Small intestine (tissue), 7 donors: ENCODE data around the gene RFX6. TPM values are rescaled to one million over a fixed set of nuclear protein-coding genes. Genes with fewer than 3 reads are reported as not detected.

Experiments
- DNase-seq, 2 donors: peaks; one replicate each; pipeline versions ENCODE4 v3.0.0 to v3.0.0-alpha.2; 2013
- FAIRE-seq: peaks from 2 replicates; lab custom pipeline; 2012; peaks lifted over from hg19 to GRCh38; lab: Jason Lieb, UNC
- H3K27ac ChIP-seq, 3 donors: one replicate each; pipeline ENCODE4 v1.5.1; 2013; ENCODE audit warnings: low read length in 2 of 3, mild to moderate bottlenecking in 2 of 3, control low read depth in 1 of 3, inconsistent platforms in 1 of 3, low read depth in 1 of 3, moderate library complexity in 1 of 3
- H3K27me3 ChIP-seq, 3 donors: one replicate each; pipeline ENCODE4 v1.6.1; 2013; ENCODE audit warnings: low read length in 3 of 3, inconsistent platforms in 1 of 3; ENCODE audit not compliant: control insufficient read depth in 3 of 3, insufficient read depth in 3 of 3
- H3K36me3 ChIP-seq, 3 donors: one replicate each; pipeline ENCODE4 v1.6.1; 2013; ENCODE audit warnings: low read length in 3 of 3, inconsistent platforms in 1 of 3, low read depth in 1 of 3, mild to moderate bottlenecking in 1 of 3, moderate library complexity in 1 of 3; ENCODE audit not compliant: control insufficient read depth in 3 of 3, insufficient read depth in 2 of 3
- H3K4me1 ChIP-seq, 3 donors: one replicate each; pipeline ENCODE4 v1.6.1; 2013; ENCODE audit warnings: low read length in 2 of 3, inconsistent platforms in 1 of 3, low read depth in 1 of 3, mild to moderate bottlenecking in 1 of 3, moderate library complexity in 1 of 3; ENCODE audit not compliant: control insufficient read depth in 3 of 3, insufficient read depth in 2 of 3
- H3K4me3 ChIP-seq, 3 donors: one replicate each; pipeline ENCODE4 v1.5.1; 2013; ENCODE audit warnings: low read length in 3 of 3, control low read depth in 1 of 3, inconsistent platforms in 1 of 3, low read depth in 1 of 3, mild to moderate bottlenecking in 1 of 3, moderate library complexity in 1 of 3
- H3K9me3 ChIP-seq, 2 donors: one replicate each; pipeline ENCODE4 v1.6.1; 2013; ENCODE audit warnings: low read depth in 1 of 2, low read length in 1 of 2; ENCODE audit not compliant: control insufficient read depth in 2 of 2, insufficient read depth in 1 of 2
- whole genome bisulfite sequencing, 3 donors: extraction: QIAGEN DNeasy Blood & Tissue Kit; methylation state at CpG; one replicate each; pipeline ENCODE4 v1.1.7; 2013; 5-methylcytosine and 5-hydroxymethylcytosine counted together
- polyA plus RNA-seq, 4 donors: library from polyadenylated mRNA; stranded (reverse) in 3 of 4; unstranded in 1 of 4; fragments of 200-250 nt in 3 of 4; fragments of 120-200 nt in 1 of 4; gene quantifications; one replicate each; pipeline versions ENCODE4 v1.2.1 to v1.2.3, GENCODE V29; 2013
- donor health status: healthy with polysubstance abuse.
- donor health status: control.
- donor health status: control.
- donor health status: Bipolar disorder and iron deficiency.
- donor health status: healthy.

Gene RFX6
- polyA plus RNA-seq, 4 donors: 0.54 to 5.7 (median 0.70) TPM

GRCh38 chr6:116884530-116884929 is 7.5 kb downstream of the RFX6 start:
- Histone ChIP-seq H3K27me3 (no peaks in the 10 kb centered on the region), H3K4me1 (no peaks in the 10 kb centered on the region), H3K9me3 (no peaks in the 10 kb centered on the region), H3K36me3 (no peaks in the 10 kb centered on the region), H3K4me3 (no peak overlapping the region), H3K27ac (no peak overlapping the region)
- DNase-seq (peak in 1 of 2 donors; percentile 30), FAIRE-seq (no peak)
- WGBS, 3 donors: 59 to 75% (median 67%) methylated on average over 3 of the region's 3 CpGs

GRCh38 chr6:116887168-116887567 is 10.1 kb downstream of the RFX6 start:
- FAIRE-seq (no peak), DNase-seq (no peak)
- no peaks in the 10 kb centered on the region for H3K36me3 ChIP-seq
- H3K27ac ChIP-seq: no peak overlapping the region
- no peaks in the 10 kb centered on the region for H3K27me3 ChIP-seq
- 41 to 56% (median 56%) methylated on average over 3 of the region's 3 CpGs for WGBS, 3 donors
- H3K4me1 ChIP-seq: no peaks in the 10 kb centered on the region
- H3K9me3 ChIP-seq: no peaks in the 10 kb centered on the region
- no peak overlapping the region for H3K4me3 ChIP-seq

GRCh38 chr6:116887894-116888293 is 10.9 kb downstream of the RFX6 start:
- Histone ChIP-seq H3K27me3 (no peaks in the 10 kb centered on the region), H3K36me3 (no peaks in the 10 kb centered on the region), H3K9me3 (no peaks in the 10 kb centered on the region), H3K27ac (no peak overlapping the region), H3K4me1 (no peaks in the 10 kb centered on the region), H3K4me3 (no peak overlapping the region)
- FAIRE-seq (peak; percentile 39), DNase-seq (peak; percentile 6 to 27)
- WGBS, 3 donors: 17 to 37% (median 18%) methylated on average over 1 of the region's 1 CpG

GRCh38 chr6:116888732-116889360 is 11.8 kb downstream of the RFX6 start:
- no peak for FAIRE-seq

GRCh38 chr6:116894669-116895068 is 17.6 kb downstream of the RFX6 start:
- no peak for FAIRE-seq
- H3K4me1 ChIP-seq: peaks cover 0 to 6% (median 0%) of the 10 kb centered on the region in 3 donors
- 69 to 76% (median 74%) methylated on average over 1 of the region's 1 CpG for WGBS, 3 donors
- H3K36me3 ChIP-seq: no peaks in the 10 kb centered on the region
- no peaks in the 10 kb centered on the region for H3K9me3 ChIP-seq
- no peaks in the 10 kb centered on the region for H3K27me3 ChIP-seq
- no peak for DNase-seq
- H3K27ac ChIP-seq: no peak overlapping the region
- no peak overlapping the region for H3K4me3 ChIP-seq

More at GRCh38 chr6:116888732-116889360, 11.8 kb downstream of the RFX6 start:
- Histone ChIP-seq H3K27me3 (no peaks in the 10 kb centered on the region), H3K9me3 (no peaks in the 10 kb centered on the region), H3K36me3 (no peaks in the 10 kb centered on the region), H3K4me1 (no peaks in the 10 kb centered on the region), H3K27ac (no peak overlapping the region), H3K4me3 (no peak overlapping the region)
- 79 to 82% (median 82%) methylated on average over 2 of the region's 2 CpGs for WGBS, 3 donors
- DNase-seq: peak in 1 of 2 donors; percentile 6

GRCh38 chr6:116895935-116896334 is 18.9 kb downstream of the RFX6 start:
- H3K4me3 ChIP-seq: no peak overlapping the region
- H3K36me3 ChIP-seq: no peaks in the 10 kb centered on the region
- FAIRE-seq: no peak
- WGBS, 3 donors: 27 to 42% (median 29%) methylated on average over 2 of the region's 2 CpGs
- peaks cover 0 to 6% (median 0%) of the 10 kb centered on the region in 3 donors for H3K4me1 ChIP-seq
- H3K27ac ChIP-seq: no peak overlapping the region
- H3K27me3 ChIP-seq: no peaks in the 10 kb centered on the region
- no peak for DNase-seq
- H3K9me3 ChIP-seq: no peaks in the 10 kb centered on the region

GRCh38 chr6:116902634-116903033 is 25.6 kb downstream of the RFX6 start:
- Histone ChIP-seq H3K4me1 (no peaks in the 10 kb centered on the region), H3K36me3 (no peaks in the 10 kb centered on the region), H3K27me3 (no peaks in the 10 kb centered on the region), H3K4me3 (no peak overlapping the region), H3K9me3 (no peaks in the 10 kb centered on the region), H3K27ac (no peak overlapping the region)
- WGBS, 3 donors: 26 to 57% (median 42%) methylated on average over 3 of the region's 3 CpGs
- no peak for DNase-seq
- no peak for FAIRE-seq

- peaks cover 0 to 4% (median 0%) of the 10 kb centered on the region in 3 donors for H3K36me3 ChIP-seq
- WGBS, 3 donors: 45 to 62% (median 56%) methylated on average over 4 of the region's 4 CpGs
- DNase-seq: no peak
- FAIRE-seq: no peak
- no peak overlapping the region for H3K4me3 ChIP-seq
- H3K27me3 ChIP-seq: no peaks in the 10 kb centered on the region
- H3K4me1 ChIP-seq: no peaks in the 10 kb centered on the region
- no peak overlapping the region for H3K27ac ChIP-seq
- no peaks in the 10 kb centered on the region for H3K9me3 ChIP-seq
These were observed 46.0 kb downstream of the RFX6 start for GRCh38 chr6:116922853-116923548.
